Stimulated activated CD4-positive, alpha-beta T cell treated with anti-CD3 and anti-CD28 coated beads, Interleukin-4, amount 100 ng/mL, for 48 hours (primary cell): ENCODE results near the gene PAQR8.

Source experiments
- DNase-seq, 2 donors: peaks; one replicate each; pipeline ENCODE4 v3.0.0-alpha.2; 2020; ENCODE audit warnings: low read depth in 2 of 2

The PAQR8 gene

GRCh38 chr6:52347818-52348217 is 14.1 kb upstream of the PAQR8 start:
- DNase-seq, result no peak

GRCh38 chr6:52351879-52352238 is 10.1 kb upstream of the PAQR8 start:
- DNase-seq, result no peak

GRCh38 chr6:52352239-52353018 is 9.5 kb upstream of the PAQR8 start:
- DNase-seq, result no peak

- no peak for DNase-seq
Observed at GRCh38 chr6:52356017-52356416, 5.9 kb upstream of the PAQR8 start.

- no peak for DNase-seq
Observed at GRCh38 chr6:52359403-52359802, 2.5 kb upstream of the PAQR8 start.

GRCh38 chr6:52360028-52360427 is 1.9 kb upstream of the PAQR8 start:
- DNase-seq, result no peak

GRCh38 chr6:52360601-52361413 is 1.1 kb upstream of the PAQR8 start:
- no peak for DNase-seq

- DNase-seq, result no peak
Observed at GRCh38 chr6:52361414-52361944, 472 bp upstream of the PAQR8 start.

GRCh38 chr6:52362443-52363227 is 684 bp downstream of the PAQR8 start:
- DNase-seq, result peak; percentile 24 to 26

GRCh38 chr6:52363228-52363867 is 1.4 kb downstream of the PAQR8 start:
- DNase-seq, result no peak

- DNase-seq, result no peak
Observed at GRCh38 chr6:52364480-52365166, 2.7 kb downstream of the PAQR8 start.

- no peak for DNase-seq
Observed at GRCh38 chr6:52365317-52365716, 3.4 kb downstream of the PAQR8 start.

- DNase-seq, result no peak
Observed at GRCh38 chr6:52365866-52366540, 4.1 kb downstream of the PAQR8 start.

GRCh38 chr6:52368002-52368401 is 6.1 kb downstream of the PAQR8 start:
- DNase-seq, result no peak

GRCh38 chr6:52369234-52369633 is 7.3 kb downstream of the PAQR8 start:
- no peak for DNase-seq

GRCh38 chr6:52371656-52372191 is 9.8 kb downstream of the PAQR8 start:
- DNase-seq, result no peak

- no peak for DNase-seq
Observed at GRCh38 chr6:52373151-52373690, 11.3 kb downstream of the PAQR8 start.

- DNase-seq, result no peak
Observed at GRCh38 chr6:52374247-52374646, 12.3 kb downstream of the PAQR8 start.

- DNase-seq, result no peak
Observed at GRCh38 chr6:52375780-52376556, 14.0 kb downstream of the PAQR8 start.
